Psoas muscle (tissue), 8 donors: ENCODE results near the gene BCL2A1. TPM values are rescaled to one million over a fixed set of nuclear protein-coding genes. Genes with fewer than 3 reads are reported as not detected.

Experiments
- ATAC-seq, 4 donors: fragments of 200-7000 bp; cut with Tn5 transposase; one replicate each; pipeline ENCODE4 v1.9.1; 2020; ENCODE audit warnings: moderate library complexity in 3 of 4, mild to moderate bottlenecking in 2 of 4
- DNase-seq, 2 donors: peaks; one replicate each; pipeline ENCODE4 v3.0.0-alpha.2; 2020
- H3K27ac ChIP-seq: fragments of 200-600 bp; one replicate; pipeline ENCODE4 v1.8.0; 2022
- H3K27me3 ChIP-seq, 3 donors: fragments of 200-600 bp in 1 of 3; one replicate each; pipeline versions ENCODE4 v1.6.1 to v1.8.0; 2013 to 2022; ENCODE audit warnings: low read length in 2 of 3, mild to moderate bottlenecking in 2 of 3, moderate library complexity in 1 of 3; ENCODE audit not compliant: insufficient read depth in 3 of 3
- H3K36me3 ChIP-seq, 2 donors: fragments of 200-600 bp in 1 of 2; one replicate each; pipeline versions ENCODE4 v1.6.1 to v1.8.0; 2013 to 2022; ENCODE audit warnings: low read depth in 1 of 2, mild to moderate bottlenecking in 1 of 2, moderate library complexity in 1 of 2; ENCODE audit not compliant: insufficient read depth in 1 of 2
- H3K4me1 ChIP-seq: fragments of 200-600 bp; one replicate; pipeline ENCODE4 v1.8.0; 2022
- H3K4me3 ChIP-seq: fragments of 200-600 bp; one replicate; pipeline ENCODE4 v1.8.0; 2022; ENCODE audit warnings: mild to moderate bottlenecking
- H3K9me3 ChIP-seq: fragments of 200-600 bp; one replicate; pipeline ENCODE4 v1.8.0; 2022
- CTCF ChIP-seq: fragments of 200-600 bp; IDR thresholded peaks from one replicate; pipeline ENCODE4 v1.8.0; 2022; ENCODE audit warnings: antibody characterized with exemption
- WGBS, 3 donors: extraction: QIAGEN DNeasy Blood & Tissue Kit; methylation state at CpG; one replicate each; pipeline versions ENCODE4 v1.1.6 to v1.1.7; 2013; 5-methylcytosine and 5-hydroxymethylcytosine counted together
- intact Hi-C, 2 donors: fragments of 100-400 bp; cut with DNase I; formaldehyde crosslinking; loops; one replicate each; pipeline versions ENCODE4 v1.11.0 to v1.14.2; 2022
- polyA plus RNA-seq, 3 donors: library from polyadenylated mRNA; stranded (reverse); fragments of 200-250 nt; gene quantifications; one replicate each; pipeline ENCODE4 v1.2.3, GENCODE V29; 2013
- total RNA-seq, 4 donors: library from RNA; stranded (reverse); fragmentation: NEBNext Ultra II Directional in 2 of 4; extraction: Animal tissue kit (Norgen Biotek cat#: 25700) in 2 of 4; gene quantifications; one replicate each; pipeline versions ENCODE4 v1.2.1 to v1.2.4, GENCODE V29; 2021 to 2023
- donor health status: healthy with polysubstance abuse.
- donor health status: DM: no; HTN: no; CAD: no; lungs with moderate emphysema.
- donor health status: Bipolar disorder and iron deficiency.
- donor health status: healthy.
- donor health status: DM: yes; HTN: yes; CAD: no.
- donor health status: DM: no; HTN: no; CAD: no.
- donor health status: DM: no; HTN: no; CAD: no.
- donor health status: DM: yes; HTN: yes; CAD: no.

Gene BCL2A1
- total and polyA plus RNA-seq, 7 donors: 0.18 to 1.2 (median 1.0) TPM; not detected in 1

DNA sequence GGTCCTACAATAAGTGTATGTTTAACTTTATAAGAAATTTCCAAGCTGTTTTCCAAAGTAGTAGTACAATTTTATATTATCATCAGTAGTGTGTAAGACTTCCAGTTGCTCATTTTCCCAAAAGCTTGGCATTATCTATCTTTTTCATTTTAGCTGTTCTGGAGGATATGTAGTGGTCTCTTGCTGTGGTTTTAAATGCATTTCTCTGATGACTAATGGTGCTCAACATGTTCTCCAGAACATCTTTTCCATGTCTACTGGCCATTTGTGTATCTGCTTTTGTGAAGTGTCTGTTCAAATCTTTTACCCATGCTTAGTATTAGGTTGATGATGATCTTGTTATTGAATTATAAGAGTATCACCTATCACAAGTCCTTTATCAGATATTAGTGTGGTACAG, 13.3 kb downstream of the BCL2A1 start:
- intact Hi-C loops: no loop called here

GRCh38 chr15:79956354-79956939, 14.5 kb downstream of the BCL2A1 start:
- 64 to 77% (median 71%) methylated on average over 4 of the region's 4 CpGs for WGBS, 3 donors
- intact Hi-C loops: no loop called here
- ATAC-seq (no peak), DNase-seq (no peak)
- Histone ChIP-seq H3K27me3 (no peaks in the 10 kb centered on the region), H3K36me3 (no peaks in the 10 kb centered on the region), H3K27ac (no peak overlapping the region), H3K4me3 (no peak overlapping the region), H3K9me3 (no peaks in the 10 kb centered on the region), H3K4me1 (no peaks in the 10 kb centered on the region)
- no peak for TF ChIP-seq CTCF

More for the DNA sequence above, 13.3 kb downstream of the BCL2A1 start:
- H3K4me3 ChIP-seq: no peak overlapping the region
- no peaks in the 10 kb centered on the region for H3K27me3 ChIP-seq
- no peak for ATAC-seq
- no peak overlapping the region for H3K27ac ChIP-seq
- H3K36me3 ChIP-seq: no peaks in the 10 kb centered on the region
- TF ChIP-seq CTCF: no peak
- no peaks in the 10 kb centered on the region for H3K4me1 ChIP-seq
- no peak for DNase-seq
- no peaks in the 10 kb centered on the region for H3K9me3 ChIP-seq

- Histone ChIP-seq H3K4me1 (no peaks in the 10 kb centered on the region), H3K27ac (no peak overlapping the region), H3K9me3 (no peaks in the 10 kb centered on the region), H3K36me3 (no peaks in the 10 kb centered on the region), H3K27me3 (no peaks in the 10 kb centered on the region), H3K4me3 (no peak overlapping the region)
- no peak for DNase-seq
- 74 to 85% (median 76%) methylated on average over 2 of the region's 2 CpGs for WGBS, 3 donors
- ATAC-seq: no peak
- no peak for TF ChIP-seq CTCF
- intact Hi-C loops: no loop called here
Observed at GRCh38 chr15:79954661-79955060, 16.3 kb downstream of the BCL2A1 start.

DNA sequence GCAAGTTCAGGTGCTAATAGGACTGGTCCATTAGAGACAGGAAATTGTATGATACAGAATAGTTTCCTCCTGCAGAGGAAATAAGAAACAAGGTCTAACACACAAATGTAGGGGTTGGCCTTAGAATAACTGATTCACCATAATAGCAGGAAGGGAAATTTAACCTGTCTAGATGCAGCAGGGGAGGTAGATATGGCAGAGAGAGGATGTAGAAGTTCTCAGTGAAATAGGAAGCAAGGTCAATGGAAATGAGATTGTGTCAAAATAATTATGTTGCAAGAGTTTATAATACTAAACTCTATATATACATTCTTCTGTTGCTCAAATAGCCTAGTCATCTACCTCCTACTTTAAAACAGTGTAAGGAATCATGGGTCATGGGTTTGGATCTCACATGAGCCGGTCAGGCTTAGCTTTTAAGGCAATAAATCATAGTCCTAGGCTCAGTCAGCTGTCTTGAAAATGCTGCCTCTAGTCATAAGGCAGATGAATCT, 17.0 kb downstream of the BCL2A1 start:
- no peak for DNase-seq
- Histone ChIP-seq H3K4me1 (no peaks in the 10 kb centered on the region), H3K27me3 (no peaks in the 10 kb centered on the region), H3K9me3 (no peaks in the 10 kb centered on the region), H3K36me3 (no peaks in the 10 kb centered on the region), H3K27ac (no peak overlapping the region), H3K4me3 (no peak overlapping the region)
- intact Hi-C loops: no loop called here
- no peak for ATAC-seq
- TF ChIP-seq CTCF: no peak
- WGBS, 3 donors: 11 to 18% (median 13%) methylated on average over 1 of the region's 1 CpG

DNA sequence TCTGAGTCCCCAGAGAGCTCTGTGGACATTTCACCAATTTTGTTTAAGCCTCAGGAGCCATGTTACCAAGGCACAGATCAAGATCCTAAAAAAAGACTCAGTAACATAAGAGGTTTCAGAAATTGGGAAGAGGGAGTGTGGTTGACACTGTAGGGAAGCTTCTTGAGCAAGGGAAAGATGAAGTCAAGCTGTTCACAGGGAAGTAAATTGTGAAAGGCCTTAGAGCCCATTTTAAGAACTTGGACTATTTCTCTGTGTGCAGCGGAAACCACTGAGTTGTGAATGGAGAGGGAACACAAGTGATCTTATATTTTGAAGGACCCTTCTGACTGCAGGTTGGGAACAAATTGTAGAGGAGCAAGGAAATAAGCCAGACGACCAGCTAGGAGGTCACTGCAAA, 18.7 kb downstream of the BCL2A1 start:
- WGBS, 3 donors: 75 to 79% (median 75%) methylated on average over 2 of the region's 2 CpGs
- H3K9me3 ChIP-seq: no peaks in the 10 kb centered on the region
- H3K4me1 ChIP-seq: no peaks in the 10 kb centered on the region
- ATAC-seq (no peak), DNase-seq (no peak)
- H3K4me3 ChIP-seq: no peak overlapping the region
- no peak overlapping the region for H3K27ac ChIP-seq
- intact Hi-C loops: no loop called here
- no peaks in the 10 kb centered on the region for H3K27me3 ChIP-seq
- H3K36me3 ChIP-seq: no peaks in the 10 kb centered on the region
- no peak for TF ChIP-seq CTCF
